Mononuclear cell (primary cell): ENCODE data around the gene UBE2D3. TPM values are rescaled to one million over a fixed set of nuclear protein-coding genes. Genes with fewer than 3 reads are reported as not detected.
"Not testable (repeated sequence)": the region's sequence is repeated elsewhere in the genome, so short reads cannot be mapped to it uniquely, and the experiment has no call there.

Experiments
- H3K27me3 ChIP-seq: 2 replicates; pipeline ENCODE4 v1.6.0; 2011; ENCODE audit warnings: low read length, control low read depth; ENCODE audit not compliant: insufficient read depth
- H3K4me1 ChIP-seq: 2 replicates; pipeline ENCODE4 v1.5.1; 2011; ENCODE audit warnings: mild to moderate bottlenecking, low read length, control low read depth; ENCODE audit not compliant: insufficient read depth
- H3K4me3 ChIP-seq: 2 replicates; pipeline ENCODE4 v1.5.1; 2011; ENCODE audit warnings: mild to moderate bottlenecking, low read length, moderate library complexity
- H3K9me3 ChIP-seq: 2 replicates; pipeline ENCODE4 v1.5.1; 2011; ENCODE audit warnings: low read depth, mild to moderate bottlenecking, control low read depth, low read length
- total RNA-seq: library from RNA; depleted of rRNA; stranded (reverse); fragments of >200 nt; gene quantifications from one replicate; pipeline ENCODE4 v1.2.3, GENCODE V29; 2012

Gene UBE2D3
- total RNA-seq: 711 TPM

DNA sequence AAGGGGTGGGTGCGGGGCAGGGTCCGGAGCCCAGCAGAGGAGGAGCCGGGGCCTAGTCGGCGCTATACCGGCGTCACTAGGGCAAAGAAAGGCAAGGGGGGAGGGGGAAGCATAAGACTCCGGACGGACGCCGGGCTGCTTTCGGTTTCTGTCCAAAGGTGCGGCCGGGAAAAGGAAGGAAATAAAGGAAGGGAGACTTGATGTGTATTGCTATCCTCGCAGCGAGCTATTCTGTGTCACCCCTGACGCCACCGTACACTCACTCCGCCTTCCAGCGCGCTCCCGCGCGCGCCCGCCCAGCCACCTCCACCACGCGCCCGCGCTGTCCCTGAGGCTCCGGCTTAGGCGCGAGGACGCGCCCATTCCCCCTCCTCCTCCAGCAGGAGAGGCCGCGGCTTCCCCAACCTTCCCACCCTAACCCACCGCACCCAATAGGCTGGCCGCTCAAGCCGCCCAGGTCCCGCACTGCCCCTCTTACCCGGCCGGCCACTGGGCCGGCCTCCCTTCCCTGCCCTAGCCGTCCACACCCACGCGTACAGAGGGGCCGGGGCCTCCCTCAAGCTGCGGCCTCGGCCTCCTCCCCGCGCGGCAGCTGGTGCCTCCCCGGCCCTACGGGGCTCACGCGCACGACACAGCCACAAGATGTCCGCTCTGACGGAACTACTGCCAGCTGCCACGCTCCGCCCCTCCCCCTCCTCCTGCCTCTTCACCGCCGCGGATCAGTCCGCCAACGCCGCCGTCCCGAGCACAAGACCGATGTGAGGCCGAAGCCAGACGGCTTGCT is at the start of gene UBE2D3:
Gene UBE2D3 (minus strand): TSS at position 662 of the 784 bp plus-strand sequence. CDS start 1,043 bp downstream, outside the sequence.
- no peaks in the 10 kb centered on the region for H3K27me3 ChIP-seq
- peak within 1 kb of the TSS; percentile 96 for H3K4me3 ChIP-seq
- H3K4me1 ChIP-seq: peaks cover 35% of the 10 kb centered on the region
- no peaks in the 10 kb centered on the region for H3K9me3 ChIP-seq

DNA sequence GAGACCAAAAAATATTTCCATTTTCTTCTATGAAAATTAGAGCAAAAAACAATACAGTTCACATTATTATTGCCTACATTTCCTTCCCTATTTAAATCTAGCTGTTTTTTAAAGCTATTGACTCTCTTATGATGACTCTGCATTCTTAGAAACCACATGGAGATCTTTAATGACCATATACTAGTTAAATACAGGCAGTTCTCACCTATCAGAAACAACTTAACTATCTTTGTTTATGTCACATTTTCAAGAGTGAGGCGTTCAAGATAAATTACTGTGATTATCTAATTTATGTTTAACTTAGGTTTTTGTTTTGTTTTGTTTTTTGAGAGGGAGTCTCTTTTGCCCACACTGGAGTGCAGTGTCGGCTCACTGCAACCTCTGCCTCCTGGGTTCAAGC is 44.4 kb upstream of the UBE2D3 start:
- H3K4me3 ChIP-seq: no peak overlapping the region
- no peaks in the 10 kb centered on the region for H3K9me3 ChIP-seq
- peaks cover 26% of the 10 kb centered on the region for H3K4me1 ChIP-seq
- H3K27me3 ChIP-seq: no peaks in the 10 kb centered on the region

- H3K9me3 ChIP-seq: no peaks in the 10 kb centered on the region
- peak overlapping the region; percentile 75 for H3K4me3 ChIP-seq
- no peaks in the 10 kb centered on the region for H3K27me3 ChIP-seq
- H3K4me1 ChIP-seq: peaks cover 29% of the 10 kb centered on the region
Measured at GRCh38 chr4:102869569-102870197, 42.3 kb upstream of the UBE2D3 start.

DNA sequence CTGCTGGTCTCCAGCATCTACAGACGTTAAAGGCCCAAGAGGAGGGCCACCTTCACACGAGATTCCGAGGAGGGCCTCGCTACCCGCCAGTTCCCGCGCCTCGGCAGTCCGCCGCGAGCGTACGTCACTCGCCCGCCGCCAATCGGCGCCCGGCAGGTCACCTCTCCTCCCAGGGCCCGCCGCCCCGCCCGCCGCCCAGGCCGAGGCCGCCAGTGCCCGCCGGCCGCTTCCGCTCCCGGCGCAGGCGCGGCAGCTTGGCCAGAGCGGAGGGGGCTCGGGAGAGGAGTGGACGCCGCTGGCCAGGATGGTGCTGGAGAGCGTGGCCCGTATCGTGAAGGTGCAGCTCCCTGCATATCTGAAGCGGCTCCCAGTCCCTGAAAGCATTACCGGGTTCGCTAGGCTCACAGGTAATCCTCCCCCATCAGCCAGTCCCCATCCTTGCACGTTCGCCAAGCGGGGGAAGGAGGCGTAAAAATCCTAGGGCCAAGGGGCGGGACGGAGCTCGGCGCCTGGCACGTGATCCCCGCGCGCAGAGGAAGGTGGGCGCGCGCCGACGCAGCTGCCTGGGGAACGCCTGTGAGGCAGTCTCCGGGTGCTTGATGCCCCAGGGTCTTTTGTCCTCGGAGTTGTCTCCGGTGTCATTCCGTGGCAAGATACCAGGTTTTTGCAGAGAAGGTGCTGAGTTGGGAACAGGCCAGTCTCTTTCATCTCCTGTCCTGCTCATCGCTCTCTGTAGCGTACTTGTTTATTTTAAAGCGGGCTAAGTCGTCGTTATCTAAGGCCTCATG is 41.6 kb upstream of the UBE2D3 start, which contains the start of gene CISD2:
Gene CISD2 (plus strand): TSS at position 212 of the 788 bp plus-strand sequence. CDS start 93 bp downstream, at position 305.
- Histone ChIP-seq H3K4me3 (peak within 1 kb of the TSS; percentile 75), H3K4me1 (peaks cover 29% of the 10 kb centered on the region), H3K9me3 (no peaks in the 10 kb centered on the region), H3K27me3 (no peaks in the 10 kb centered on the region)

DNA sequence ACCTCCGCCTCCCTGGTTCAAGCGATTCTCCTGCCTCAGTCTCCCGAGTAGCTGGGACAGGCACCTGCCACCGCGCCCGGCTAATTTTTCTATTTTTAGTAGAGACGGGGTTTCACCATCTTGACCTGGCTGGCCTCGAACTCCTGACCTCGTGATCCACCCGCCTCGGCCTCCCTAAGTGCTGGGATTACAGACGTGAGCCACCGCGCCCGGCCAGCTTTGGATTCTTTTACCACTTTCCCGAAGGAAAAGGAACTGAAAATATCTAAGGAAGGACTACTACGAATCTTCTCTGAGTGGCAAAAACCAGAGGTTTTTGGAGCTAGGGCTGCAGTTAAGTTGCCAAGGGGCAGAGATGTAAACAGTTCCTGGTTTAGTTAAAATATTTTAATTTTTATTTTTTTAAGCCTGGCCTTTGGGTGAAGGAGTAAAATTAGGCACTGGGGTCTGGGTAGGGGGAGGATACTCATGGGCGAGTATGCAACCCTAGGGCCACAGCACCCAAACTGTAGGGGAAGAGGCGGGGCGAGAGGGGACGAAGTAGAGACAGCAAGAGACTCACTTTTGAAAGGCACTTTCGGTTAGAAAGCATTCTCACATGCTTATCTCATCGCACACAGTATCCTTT is 40.9 kb upstream of the UBE2D3 start:
- Histone ChIP-seq H3K27me3 (no peaks in the 10 kb centered on the region), H3K4me1 (peaks cover 31% of the 10 kb centered on the region), H3K9me3 (no peaks in the 10 kb centered on the region), H3K4me3 (peak overlapping the region; percentile 75)

DNA sequence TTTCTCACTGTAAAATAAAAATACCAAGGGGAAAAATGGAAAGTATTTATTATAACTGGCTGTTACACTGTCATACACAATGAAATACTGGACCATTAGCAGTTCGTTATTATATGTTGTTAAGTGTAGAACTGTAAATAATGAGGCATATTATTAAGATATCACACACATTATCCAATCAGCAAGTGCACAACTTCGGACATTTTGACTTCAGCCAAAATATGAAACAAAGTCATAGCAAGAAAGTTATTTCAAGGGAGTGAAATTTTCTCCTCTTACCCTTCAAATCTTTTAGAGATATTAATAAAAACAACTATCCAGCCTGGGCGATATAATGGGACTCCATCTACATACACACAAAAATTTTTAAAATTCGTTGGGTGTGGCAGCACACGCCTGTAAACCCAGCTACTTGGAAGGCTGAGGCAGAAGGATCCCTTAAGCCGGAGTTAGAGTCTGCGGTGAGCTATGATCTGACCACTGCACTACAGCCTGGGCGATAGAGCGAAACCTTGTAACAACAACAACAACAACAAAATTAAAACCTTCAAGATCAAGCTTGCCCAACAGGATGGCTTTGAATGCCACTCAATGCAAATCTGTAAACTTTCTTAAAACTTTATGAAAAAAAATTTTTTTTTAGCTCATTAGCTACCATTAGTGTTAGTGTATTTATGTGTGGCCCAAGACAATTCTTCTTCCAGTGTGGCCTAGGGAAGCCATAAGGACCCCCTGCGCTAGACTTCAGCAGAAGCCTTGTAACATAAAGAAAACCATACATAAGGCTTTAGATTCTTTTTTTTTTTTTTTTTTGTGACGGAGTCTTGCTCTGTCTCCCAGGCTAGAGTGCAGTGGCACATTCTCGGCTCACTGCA is 40.2 kb upstream of the UBE2D3 start:
- Histone ChIP-seq H3K9me3 (no peaks in the 10 kb centered on the region), H3K4me3 (peak overlapping the region; percentile 75), H3K4me1 (peaks cover 38% of the 10 kb centered on the region), H3K27me3 (no peaks in the 10 kb centered on the region)

DNA sequence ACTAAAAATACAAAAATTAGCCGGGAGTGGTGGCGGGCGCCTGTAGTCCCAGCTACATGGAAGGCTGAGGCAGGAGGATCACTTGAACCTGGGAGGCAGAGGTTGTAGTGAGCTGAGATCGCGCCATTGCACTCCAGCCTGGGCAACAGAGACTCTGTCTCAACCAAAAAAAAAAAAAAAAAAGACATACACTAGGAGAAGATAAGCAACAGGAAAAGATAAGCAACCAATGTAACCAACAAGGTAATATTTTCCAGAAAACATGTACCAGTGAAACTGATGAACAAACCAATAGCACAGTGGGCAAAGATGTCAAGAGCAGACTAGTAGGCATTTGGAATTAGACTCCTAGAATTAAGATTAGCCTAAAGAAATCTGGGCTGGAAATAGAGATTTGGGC is 38.0 kb upstream of the UBE2D3 start:
- not testable (repeated sequence) for H3K27me3 ChIP-seq, H3K4me3 ChIP-seq, H3K9me3 ChIP-seq
- peaks cover 45% of the 10 kb centered on the region for H3K4me1 ChIP-seq

- H3K27me3 ChIP-seq: no peaks in the 10 kb centered on the region
- H3K4me1 ChIP-seq: peaks cover 27% of the 10 kb centered on the region
- peaks cover 16% of the 10 kb centered on the region for H3K9me3 ChIP-seq
- no peak overlapping the region for H3K4me3 ChIP-seq
Measured at GRCh38 chr4:102862747-102863146, 35.4 kb upstream of the UBE2D3 start.

- Histone ChIP-seq H3K4me1 (peaks cover 23% of the 10 kb centered on the region), H3K9me3 (peaks cover 16% of the 10 kb centered on the region), H3K27me3 (no peaks in the 10 kb centered on the region), H3K4me3 (no peak overlapping the region)
Measured at GRCh38 chr4:102862016-102862415, 34.7 kb upstream of the UBE2D3 start.

DNA sequence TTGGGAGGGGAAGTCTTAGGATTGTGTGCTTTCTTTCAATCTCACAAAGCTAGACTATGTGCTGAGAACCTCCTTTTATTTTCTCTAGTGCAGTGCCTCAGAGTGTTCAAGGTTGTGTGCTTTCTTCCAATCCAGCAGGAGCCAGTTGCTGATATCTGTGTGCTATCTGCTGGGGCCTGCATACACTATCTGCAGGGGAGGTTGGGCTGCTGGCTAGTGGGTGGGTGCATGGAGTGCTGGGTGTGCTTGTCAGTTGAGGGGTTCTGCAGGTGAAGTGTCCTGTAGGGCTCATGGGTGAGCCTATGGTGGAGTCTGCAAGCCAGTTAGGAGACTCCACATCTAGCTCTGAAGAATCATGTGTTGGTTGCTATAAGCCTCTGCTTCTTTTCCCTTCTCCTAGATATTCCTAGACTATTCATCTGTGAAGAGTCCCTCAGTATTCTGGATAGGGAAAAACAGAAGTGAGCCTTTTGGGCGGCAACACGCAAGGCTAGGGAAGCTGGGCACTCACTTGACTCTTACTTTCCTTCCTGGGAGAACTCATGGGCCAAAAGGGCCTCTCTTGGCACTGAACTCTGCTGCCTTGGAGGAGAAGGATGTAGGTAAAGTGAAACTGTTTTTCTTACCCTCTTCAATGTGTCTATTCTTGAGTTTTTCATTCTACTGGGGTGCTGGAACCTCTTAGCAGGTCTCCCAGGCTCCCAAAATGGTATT is 33.4 kb upstream of the UBE2D3 start:
- Histone ChIP-seq H3K9me3 (peaks cover 16% of the 10 kb centered on the region), H3K27me3 (no peaks in the 10 kb centered on the region), H3K4me1 (peaks cover 20% of the 10 kb centered on the region), H3K4me3 (no peak overlapping the region)

GRCh38 chr4:102858828-102859464 is 31.6 kb upstream of the UBE2D3 start:
- Histone ChIP-seq H3K4me3 (no peak overlapping the region), H3K27me3 (no peaks in the 10 kb centered on the region), H3K9me3 (peaks cover 16% of the 10 kb centered on the region), H3K4me1 (peaks cover 20% of the 10 kb centered on the region)

- Histone ChIP-seq H3K4me1 (no peaks in the 10 kb centered on the region), H3K27me3 (no peaks in the 10 kb centered on the region), H3K9me3 (no peaks in the 10 kb centered on the region), H3K4me3 (no peak overlapping the region)
Measured at GRCh38 chr4:102850370-102850769, 23.0 kb upstream of the UBE2D3 start.

DNA sequence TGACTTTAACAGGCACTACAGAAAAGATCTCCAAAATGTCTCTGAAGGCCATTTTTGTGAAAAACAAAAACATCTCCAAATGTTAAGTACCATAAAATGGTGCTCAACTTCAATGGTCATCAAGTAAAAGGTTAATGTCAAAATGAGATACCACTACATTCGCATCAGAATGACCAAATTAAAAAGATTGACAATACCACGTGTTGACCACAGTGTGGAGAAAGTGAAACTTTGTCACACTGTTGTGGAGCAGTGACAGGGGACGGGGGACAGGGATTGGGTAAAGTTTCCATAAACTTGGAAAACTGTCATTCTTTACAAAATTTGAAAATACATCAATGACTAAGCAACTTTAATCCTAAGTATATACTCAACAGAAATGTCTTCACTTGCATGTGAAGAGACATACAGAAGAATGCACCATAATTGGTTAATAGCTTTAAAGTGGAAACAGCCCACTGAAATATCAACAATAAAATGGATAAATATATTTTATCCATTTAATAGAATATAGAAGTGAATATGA is 22.3 kb upstream of the UBE2D3 start:
- H3K4me3 ChIP-seq: no peak overlapping the region
- no peaks in the 10 kb centered on the region for H3K9me3 ChIP-seq
- H3K4me1 ChIP-seq: no peaks in the 10 kb centered on the region
- H3K27me3 ChIP-seq: no peaks in the 10 kb centered on the region
